GM23338 (cell line): ENCODE measurements around the gene HSD17B11. TPM values are rescaled to one million over a fixed set of nuclear protein-coding genes. Genes with fewer than 3 reads are reported as not detected.

ENCODE experiments used
- ATAC-seq: fragments of 200-7000 bp; cut with Tn5 transposase; 3 replicates; pipeline ENCODE4 v1.9.1; 2020
- DNase-seq: peaks from one replicate; pipeline ENCODE4 v3.0.0-alpha.2; 2015; ENCODE audit warnings: low spot score
- H2AFZ ChIP-seq: fragments of 200-600 bp; sonication (generic); 2 replicates; pipeline ENCODE4 v1.8.0; 2016; ENCODE audit warnings: antibody characterized with exemption, mild to moderate bottlenecking, moderate library complexity
- H3F3A ChIP-seq: fragments of 200-600 bp; sonication (generic); replicated peaks from 2 replicates; pipeline ENCODE4 v1.8.0; 2017; ENCODE audit warnings: antibody characterized with exemption, mixed run types, low read depth
- H3K27ac ChIP-seq: fragments of 200-600 bp; sonication (generic); 2 replicates; pipeline ENCODE4 v1.6.1; 2016; ENCODE audit warnings: low read depth
- H3K27me3 ChIP-seq: fragments of 200-600 bp; sonication (generic); 2 replicates; pipeline ENCODE4 v1.8.0; 2016; ENCODE audit warnings: mild to moderate bottlenecking, mixed run types, moderate library complexity; ENCODE audit not compliant: insufficient read depth
- H3K36me3 ChIP-seq: fragments of 200-600 bp; sonication (generic); 2 replicates; pipeline ENCODE4 v1.8.0; 2016; ENCODE audit warnings: mild to moderate bottlenecking; ENCODE audit not compliant: insufficient read depth
- H3K4me1 ChIP-seq: fragments of 200-600 bp; sonication (generic); 2 replicates; pipeline ENCODE4 v1.8.0; 2016; ENCODE audit warnings: mild to moderate bottlenecking, moderate library complexity; ENCODE audit not compliant: insufficient read depth
- H3K4me2 ChIP-seq: fragments of 200-600 bp; sonication (generic); 2 replicates; pipeline ENCODE4 v1.7.1; 2017; ENCODE audit warnings: mixed run types
- H3K4me3 ChIP-seq: fragments of 200-600 bp; sonication (generic); 2 replicates; pipeline ENCODE4 v1.6.1; 2016; ENCODE audit warnings: mixed run types
- H3K79me2 ChIP-seq: fragments of 200-600 bp; sonication (generic); replicated peaks from 2 replicates; pipeline ENCODE4 v1.8.0; 2017; ENCODE audit warnings: mild to moderate bottlenecking; ENCODE audit not compliant: insufficient read depth
- H3K9me2 ChIP-seq: fragments of 200-600 bp; sonication (generic); 2 replicates; pipeline ENCODE4 v1.8.0; 2017; ENCODE audit not compliant: insufficient read depth
- H4K20me1 ChIP-seq: fragments of 200-600 bp; sonication (generic); replicated peaks from 2 replicates; pipeline ENCODE4 v1.8.0; 2017; ENCODE audit warnings: mild to moderate bottlenecking; ENCODE audit not compliant: insufficient read depth
- H3K27ac Mint-ChIP-seq: 2 replicates; pipeline ENCODE4 v1.8.0; 2020; ENCODE audit warnings: inconsistent platforms, mild to moderate bottlenecking, moderate library complexity, mixed read lengths
- H3K27me3 Mint-ChIP-seq: 3 replicates; pipeline ENCODE4 v1.8.0; 2022; ENCODE audit warnings: low read depth, mild to moderate bottlenecking, moderate library complexity, mixed read lengths, inconsistent platforms; ENCODE audit not compliant: insufficient read depth, poor library complexity
- H3K36me3 Mint-ChIP-seq: 3 replicates; pipeline ENCODE4 v1.8.0; 2021; ENCODE audit warnings: low read depth, mild to moderate bottlenecking, inconsistent platforms, moderate library complexity, mixed read lengths
- H3K4me1 Mint-ChIP-seq: 3 replicates; pipeline ENCODE4 v1.8.0; 2020; ENCODE audit warnings: mild to moderate bottlenecking, inconsistent platforms, mixed read lengths
- H3K4me3 Mint-ChIP-seq: 3 replicates; pipeline ENCODE4 v1.8.0; 2021; ENCODE audit warnings: moderate library complexity, mild to moderate bottlenecking, inconsistent platforms, mixed read lengths
- H3K9me3 Mint-ChIP-seq: 3 replicates; pipeline ENCODE4 v1.8.0; 2020; ENCODE audit warnings: moderate library complexity, mild to moderate bottlenecking, inconsistent platforms, mixed read lengths
- CREB1 ChIP-seq: fragments of 250-450 bp; sonication (Bioruptor Pico); IDR thresholded peaks from 2 replicates; pipeline ENCODE4 v1.5.0; 2020; ENCODE audit warnings: low read depth, mild to moderate bottlenecking, moderate library complexity
- CTCF ChIP-seq, 2 experiments: fragments of 200-600 bp in 1 of 2; sonication (generic) in 1 of 2; conservative IDR thresholded peaks; 2 replicates each; pipeline versions ENCODE4 v1.5.1 to v1.6.1; 2016 to 2017; ENCODE audit warnings: antibody characterized with exemption in 2 of 2, low read depth in 2 of 2, mild to moderate bottlenecking in 2 of 2, moderate library complexity in 1 of 2
- ETS1 ChIP-seq: IDR thresholded peaks from 2 replicates; pipeline ENCODE4 v1.6.1; 2016; ENCODE audit warnings: antibody characterized with exemption
- EZH2 ChIP-seq: fragments of 200-600 bp; sonication (generic); IDR thresholded peaks from one replicate; pipeline ENCODE4 v1.8.0; 2017; ENCODE audit warnings: antibody characterized with exemption, mild to moderate bottlenecking, low read depth; ENCODE audit not compliant: unreplicated experiment
- EZH2phosphoT487 ChIP-seq: fragments of 200-600 bp; sonication (generic); IDR thresholded peaks from one replicate; pipeline ENCODE4 v1.8.1; 2018; ENCODE audit warnings: antibody characterized with exemption; ENCODE audit not compliant: unreplicated experiment
- JUNB ChIP-seq: IDR thresholded peaks from one replicate; pipeline ENCODE4 v1.6.1; 2016; ENCODE audit warnings: antibody characterized with exemption; ENCODE audit not compliant: unreplicated experiment
- NANOG ChIP-seq: IDR thresholded peaks from 2 replicates; pipeline ENCODE4 v1.6.1; 2016; ENCODE audit warnings: antibody characterized with exemption, borderline replicate concordance
- POLR2AphosphoS5 ChIP-seq: IDR thresholded peaks from 2 replicates; pipeline ENCODE4 v1.6.1; 2016; ENCODE audit warnings: antibody characterized with exemption, low read depth
- REST ChIP-seq: IDR thresholded peaks from one replicate; pipeline ENCODE4 v1.6.1; 2018; ENCODE audit warnings: antibody characterized with exemption; ENCODE audit not compliant: unreplicated experiment
- STAT1 ChIP-seq: IDR thresholded peaks from one replicate; pipeline ENCODE4 v1.6.1; 2016; ENCODE audit warnings: antibody characterized with exemption; ENCODE audit not compliant: unreplicated experiment
- ZNF114 ChIP-seq: fragments of 250-450 bp; sonication (Bioruptor Pico); IDR thresholded peaks from 2 replicates; pipeline ENCODE4 v1.5.0; 2020; ENCODE audit warnings: mild to moderate bottlenecking, moderate library complexity
- ZNF331 ChIP-seq: fragments of 250-450 bp; sonication (Bioruptor Pico); IDR thresholded peaks from 2 replicates; pipeline ENCODE4 v1.5.0; 2020; ENCODE audit warnings: low read depth, mild to moderate bottlenecking, moderate library complexity
- ZNF462 ChIP-seq: fragments of 250-450 bp; sonication (Bioruptor Pico); IDR thresholded peaks from 2 replicates; pipeline ENCODE4 v1.5.0; 2020; ENCODE audit warnings: mild to moderate bottlenecking, moderate library complexity
- polyA plus RNA-seq: library from polyadenylated mRNA; unstranded; fragments of >200 nt; fragmentation: Nextera tagmentation; extraction: Ambion mirVana; gene quantifications from 2 replicates; pipeline ENCODE4 v1.2.1, GENCODE V29; 2016
- total RNA-seq: library from RNA; depleted of rRNA; stranded (reverse); fragments of >200 nt; shearing (Covaris generic); gene quantifications from 2 replicates; pipeline ENCODE4 v1.2.3, GENCODE V29; 2014

Gene HSD17B11
- total and polyA plus RNA-seq, 2 experiments from 2014 or later = 9.7 to 14.8 TPM

- H3K36me3 ChIP-seq = no peaks in the 10 kb centered on the region
- H3K36me3 Mint-ChIP-seq = no peaks in the 10 kb centered on the region
- no peaks in the 10 kb centered on the region for H3K4me1 Mint-ChIP-seq
- TF ChIP-seq CTCF (conservative IDR thresholded peaks at IDR 0.05; ENCODE audit: low read depth in 2 of 2) = no peak
- no peak for TF ChIP-seq JUNB
- TF ChIP-seq NANOG = no peak
- no peak for TF ChIP-seq ZNF462 (CRISPR knock-in tag)
- TF ChIP-seq ZNF331 = no peak
- TF ChIP-seq REST = no peak
- TF ChIP-seq EZH2 = no peak
- no peak for TF ChIP-seq CREB1 (CRISPR knock-in tag)
- TF ChIP-seq ETS1 = no peak
- no peak for TF ChIP-seq ZNF114 (CRISPR knock-in tag)
- TF ChIP-seq EZH2phosphoT487 = no peak
- TF ChIP-seq STAT1 = no peak
- no peak for TF ChIP-seq POLR2AphosphoS5
- H3K9me3 Mint-ChIP-seq = no peaks in the 10 kb centered on the region
- no peaks in the 10 kb centered on the region for H3K4me1 ChIP-seq
- H3F3A ChIP-seq = no peaks in the 10 kb centered on the region
- no peak overlapping the region for H3K27ac Mint-ChIP-seq
- H3K4me3 ChIP-seq = no peak overlapping the region
- H3K27ac ChIP-seq = no peak overlapping the region
- H3K27me3 Mint-ChIP-seq = peaks cover 3% of the 10 kb centered on the region
- H3K4me2 ChIP-seq = no peak overlapping the region
- no peaks in the 10 kb centered on the region for H3K9me2 ChIP-seq
- H4K20me1 ChIP-seq = no peaks in the 10 kb centered on the region
- ATAC-seq (no peak), DNase-seq (no peak)
- no peak overlapping the region for H3K4me3 Mint-ChIP-seq
- no peaks in the 10 kb centered on the region for H3K79me2 ChIP-seq
- no peak overlapping the region for H2AFZ ChIP-seq
- no peaks in the 10 kb centered on the region for H3K27me3 ChIP-seq
Measured at GRCh38 chr4:87327136-87327535, 63.9 kb downstream of the HSD17B11 start.
